Measurements from ENCODE around the gene XPO1.

- TF ChIP-seq POLR2A (IDR thresholded peaks at IDR 0.05; ENCODE audit: low read length) (no peak), GATA1 (IDR thresholded peaks at IDR 0.05; ENCODE audit: low read depth, low read length) (no peak)
Measured at GRCh38 chr2:61549546-61549945, 11.4 kb upstream of the XPO1 start.
